ENCODE results near the gene DPT. TPM values are rescaled to one million over a fixed set of nuclear protein-coding genes. Genes with fewer than 3 reads are reported as not detected.

DPT gene
- total RNA-seq, 1 donor from 2014 or later, result not detected

GRCh38 chr1:168654198-168654915, 74.6 kb downstream of the DPT start:
- H3K27me3 Mint-ChIP-seq (ENCODE audit: insufficient read depth), result peaks cover 15% of the 10 kb centered on the region
- DNase-seq (ENCODE audit: low spot score), result no peak
- H3K4me1 Mint-ChIP-seq (ENCODE audit: low read depth), result no peaks in the 10 kb centered on the region
- no peaks in the 10 kb centered on the region for H3K9me3 Mint-ChIP-seq
- intact Hi-C loops (cut with micrococcal nuclease), result no loop called here
- no peak overlapping the region for H3K27ac Mint-ChIP-seq
- H3K4me3 Mint-ChIP-seq, result no peak overlapping the region
- H3K36me3 Mint-ChIP-seq (ENCODE audit: low read depth), result no peaks in the 10 kb centered on the region

DNA sequence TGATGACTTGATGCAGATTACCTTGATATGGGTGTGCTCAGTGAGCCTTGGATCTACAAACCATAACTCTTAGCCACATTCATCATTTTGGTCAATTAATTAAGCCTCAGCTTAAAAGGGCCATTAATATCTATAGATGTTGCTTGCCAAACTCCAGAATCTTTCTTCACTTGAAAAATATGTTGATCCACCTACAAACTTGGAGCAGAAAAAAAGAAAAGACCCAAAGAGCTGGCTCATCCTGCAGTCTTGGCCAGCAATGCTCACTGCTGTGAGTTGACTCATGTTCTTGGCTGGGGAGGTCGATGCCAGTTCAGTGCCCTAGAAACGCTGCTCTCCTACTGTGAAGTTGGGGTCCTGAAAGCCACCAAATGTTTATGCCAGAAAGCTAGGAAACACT, 75.4 kb downstream of the DPT start:
- Mint-ChIP-seq H3K4me1 (ENCODE audit: low read depth) (no peaks in the 10 kb centered on the region), H3K27me3 (ENCODE audit: insufficient read depth) (peaks cover 15% of the 10 kb centered on the region), H3K4me3 (no peak overlapping the region), H3K36me3 (ENCODE audit: low read depth) (no peaks in the 10 kb centered on the region), H3K27ac (no peak overlapping the region), H3K9me3 (no peaks in the 10 kb centered on the region)
- intact Hi-C loops (cut with micrococcal nuclease), result no loop called here
- DNase-seq (ENCODE audit: low spot score), result no peak

GRCh38 chr1:168645721-168646120, 83.3 kb downstream of the DPT start:
- intact Hi-C loops (cut with micrococcal nuclease), result no loop called here
- Mint-ChIP-seq H3K27ac (no peak overlapping the region), H3K9me3 (no peaks in the 10 kb centered on the region), H3K4me1 (ENCODE audit: low read depth) (no peaks in the 10 kb centered on the region), H3K27me3 (ENCODE audit: insufficient read depth) (peaks cover 19% of the 10 kb centered on the region), H3K36me3 (ENCODE audit: low read depth) (no peaks in the 10 kb centered on the region), H3K4me3 (no peak overlapping the region)
- no peak for DNase-seq (ENCODE audit: low spot score)

Other genes with a start within 250 kb of the DPT start
- 51.7 and 53.2 TPM in 2 replicates for gene XCL2, start 185.2 kb downstream of the DPT start, total RNA-seq
- 16.4 and 16.9 TPM in 2 replicates for gene XCL1, start 152.6 kb downstream of the DPT start, total RNA-seq

Measured in activated T-helper 1 cell treated with anti-CD3 and anti-CD28 coated beads, Interleukin-12 subunit alpha, Interleukin-12 subunit beta, Interleukin-2, Interleukin-4 antibody, amounts not matched to agents 30 ng/mL and 10 ng/mL and 1 ng/mL, durations not matched to agents 14 hours and 24 hours and 36 hours (primary cell).